NCI-H526 treated with DMSO at 0.1 percent for 48 hours (cell line): Measurements from ENCODE around the gene OR2V2.

Source experiments
- DNase-seq: peaks from one replicate; lab custom pipeline; 2025; lab: John Stamatoyannopoulos, UW

Gene OR2V2

DNA sequence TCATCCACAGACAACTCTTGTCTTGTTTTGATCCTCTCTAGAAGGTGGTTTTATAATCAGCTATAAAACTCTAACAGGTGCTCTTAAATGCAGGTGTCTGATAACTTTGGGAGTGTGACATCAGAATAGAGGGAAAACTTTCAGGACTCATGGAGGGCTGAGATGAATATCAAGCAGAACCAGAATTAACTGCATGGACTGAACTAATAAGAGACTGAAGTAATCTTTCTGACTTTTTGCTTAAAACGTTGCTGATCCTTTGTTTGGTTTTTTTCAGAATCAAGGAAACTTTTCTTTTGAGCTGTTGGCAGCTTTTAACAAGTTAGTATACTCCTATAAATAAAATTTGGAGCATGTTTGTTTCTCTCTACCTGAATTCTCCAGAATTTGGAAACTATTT, 2.3 kb upstream of the OR2V2 start:
- no peak for DNase-seq

DNA sequence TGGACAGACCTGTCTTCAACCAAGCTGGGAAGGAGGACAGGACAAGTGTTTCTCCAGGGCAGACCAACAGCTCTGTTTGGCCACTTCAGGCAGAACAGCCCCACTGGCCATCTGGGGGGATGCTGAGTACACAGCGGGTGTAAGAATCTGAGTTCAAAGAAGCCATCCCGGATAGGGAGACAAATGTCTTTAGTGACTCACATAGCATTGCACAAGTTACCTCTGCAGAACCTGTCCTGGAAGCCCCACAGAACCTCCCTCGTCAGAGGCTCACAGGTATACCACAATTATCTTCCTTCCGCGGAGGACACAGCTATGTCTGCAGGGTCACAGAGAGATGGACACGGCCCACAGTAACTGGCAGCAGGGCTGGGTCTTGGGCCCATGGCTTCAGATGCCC, 2.0 kb downstream of the OR2V2 start:
- DNase-seq = no peak

DNA sequence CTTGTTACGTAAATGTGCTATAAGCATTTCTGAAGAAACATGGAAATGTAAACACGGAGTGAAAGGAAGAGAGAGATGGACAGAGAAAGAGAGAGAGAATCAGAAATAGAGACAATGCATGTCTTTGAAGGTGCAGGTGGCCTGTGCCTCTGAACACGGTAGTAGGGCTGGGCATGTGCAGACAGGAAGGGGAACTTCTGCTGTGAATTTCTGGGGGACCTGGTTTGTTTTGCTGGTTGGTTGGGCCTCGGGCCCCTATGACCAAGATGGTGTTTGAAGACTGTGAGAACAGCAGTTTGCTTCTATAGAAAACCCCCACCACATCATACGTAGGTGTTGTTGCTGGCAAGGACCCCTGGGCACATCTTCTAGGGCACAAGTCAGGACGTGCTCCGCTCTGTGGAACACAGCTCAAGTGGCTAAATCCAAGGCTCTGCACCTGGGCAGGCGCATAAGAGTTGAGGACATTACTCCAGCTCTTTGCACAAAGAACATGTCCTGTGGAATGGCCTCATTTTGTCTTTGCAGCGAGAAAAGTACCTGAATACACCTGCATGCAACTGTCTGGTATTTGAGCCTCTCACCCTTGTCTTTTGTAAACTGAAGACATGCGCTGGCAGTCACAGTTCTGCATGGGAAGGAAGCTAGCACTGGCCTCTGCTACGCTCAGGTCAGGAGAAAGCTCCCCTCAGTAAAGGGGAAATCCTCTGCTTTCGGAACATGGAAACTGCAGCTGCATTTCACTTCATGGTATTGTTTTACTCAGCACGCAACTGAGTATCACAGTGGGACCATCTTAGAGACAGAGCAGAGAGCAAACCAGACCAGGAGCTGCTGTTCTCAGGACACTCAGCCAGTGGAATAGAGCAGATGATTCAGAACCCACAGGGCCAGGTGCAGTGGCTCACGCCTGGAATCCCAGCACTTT, 2.7 kb downstream of the OR2V2 start:
- DNase-seq = no peak

DNA sequence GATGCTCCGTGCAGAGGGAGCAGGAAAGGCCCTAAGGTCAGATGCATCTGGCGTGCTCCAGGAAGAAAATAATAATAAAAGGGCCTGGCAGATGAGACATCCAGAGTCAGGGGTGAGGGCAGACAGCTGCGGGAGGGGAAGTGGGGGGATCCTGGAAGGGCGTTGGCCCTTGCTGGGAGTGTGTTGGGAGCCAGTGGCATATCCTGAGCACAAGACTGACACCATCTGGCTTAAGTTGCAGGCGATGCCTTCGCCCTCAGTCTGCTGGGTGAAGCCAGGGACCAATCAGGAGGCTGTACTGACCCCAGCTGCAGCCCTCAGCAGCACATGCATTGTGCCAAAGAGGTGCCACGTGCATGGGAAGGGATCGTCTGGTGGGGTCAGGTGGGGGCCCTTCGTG, 3.8 kb downstream of the OR2V2 start:
- DNase-seq = no peak

DNA sequence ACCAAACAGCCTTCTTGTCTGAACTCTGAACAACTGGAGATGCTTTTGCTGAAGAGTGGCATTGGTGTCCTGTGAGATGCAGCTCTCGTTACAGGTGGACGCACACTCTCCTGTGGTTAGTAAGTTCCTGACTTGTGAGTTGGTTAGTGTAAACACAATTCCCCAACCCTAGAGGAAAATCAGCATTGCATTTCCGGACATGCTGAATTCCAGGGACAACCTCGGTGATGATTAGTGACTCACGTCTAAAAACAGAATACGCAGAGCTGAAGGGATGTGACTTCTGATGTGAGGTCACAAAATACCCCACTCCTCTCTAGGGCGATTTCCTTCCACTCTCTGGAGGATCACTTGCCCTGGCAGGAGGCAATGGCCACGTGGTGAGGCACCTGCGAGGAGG, 5.0 kb downstream of the OR2V2 start:
- DNase-seq = no peak

DNA sequence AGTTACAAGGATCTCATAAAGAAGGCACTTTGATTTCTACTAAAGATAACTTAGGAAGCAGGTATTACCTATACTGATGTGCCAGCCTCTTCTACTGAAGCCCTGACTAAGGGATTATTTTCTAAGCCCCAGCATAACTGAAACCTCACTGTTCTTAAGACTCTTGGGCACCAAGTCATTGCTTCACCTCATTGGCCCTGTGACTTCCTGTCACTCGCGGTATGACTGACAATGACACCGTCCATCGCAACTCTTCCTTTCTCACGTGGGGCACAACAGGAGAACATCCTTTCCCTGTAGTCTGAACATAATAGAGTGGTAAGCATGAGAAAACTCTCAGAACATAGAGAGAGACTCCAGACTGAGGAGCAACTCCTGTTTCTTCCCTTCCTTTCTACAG, 6.4 kb downstream of the OR2V2 start:
- DNase-seq = no peak

DNA sequence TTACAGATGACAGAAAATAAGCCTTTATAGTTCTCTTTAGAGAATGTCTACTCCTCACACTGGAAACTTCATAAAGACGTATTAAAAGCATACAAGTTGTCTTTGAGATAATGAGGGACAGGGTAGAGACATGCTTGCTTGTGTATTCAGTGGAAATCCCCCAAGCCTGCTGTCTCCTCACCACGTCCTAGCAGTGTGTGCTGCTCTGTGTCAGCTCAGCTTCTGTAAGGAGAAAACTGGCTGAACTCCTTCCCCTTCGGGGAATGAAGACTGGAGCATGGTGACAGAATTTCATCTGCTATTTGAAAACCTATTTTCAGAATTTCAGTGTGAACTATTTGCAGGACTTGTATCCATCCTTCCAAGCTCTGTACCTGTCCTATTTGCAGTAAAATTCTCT, 9.4 kb downstream of the OR2V2 start:
- DNase-seq = no peak

DNA sequence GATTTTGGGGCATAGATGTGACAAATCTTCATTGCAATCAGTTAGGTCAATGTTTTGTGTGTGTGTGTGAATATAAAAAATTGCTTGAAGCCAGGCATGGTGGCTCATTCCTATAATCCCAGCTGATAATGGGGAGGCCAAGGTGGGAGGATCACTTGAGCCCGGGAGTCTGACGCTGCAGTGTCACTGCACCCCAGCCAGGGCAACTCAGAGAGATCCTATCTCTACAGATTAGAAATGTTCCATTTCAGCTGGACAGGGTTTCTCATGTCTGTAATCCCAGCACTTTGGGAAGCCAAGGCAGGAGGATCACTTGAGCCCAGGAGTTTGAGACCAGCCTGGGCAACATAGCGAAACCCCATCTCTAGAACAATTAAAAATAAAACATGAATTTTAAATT, 11.5 kb downstream of the OR2V2 start:
- DNase-seq = no peak

DNA sequence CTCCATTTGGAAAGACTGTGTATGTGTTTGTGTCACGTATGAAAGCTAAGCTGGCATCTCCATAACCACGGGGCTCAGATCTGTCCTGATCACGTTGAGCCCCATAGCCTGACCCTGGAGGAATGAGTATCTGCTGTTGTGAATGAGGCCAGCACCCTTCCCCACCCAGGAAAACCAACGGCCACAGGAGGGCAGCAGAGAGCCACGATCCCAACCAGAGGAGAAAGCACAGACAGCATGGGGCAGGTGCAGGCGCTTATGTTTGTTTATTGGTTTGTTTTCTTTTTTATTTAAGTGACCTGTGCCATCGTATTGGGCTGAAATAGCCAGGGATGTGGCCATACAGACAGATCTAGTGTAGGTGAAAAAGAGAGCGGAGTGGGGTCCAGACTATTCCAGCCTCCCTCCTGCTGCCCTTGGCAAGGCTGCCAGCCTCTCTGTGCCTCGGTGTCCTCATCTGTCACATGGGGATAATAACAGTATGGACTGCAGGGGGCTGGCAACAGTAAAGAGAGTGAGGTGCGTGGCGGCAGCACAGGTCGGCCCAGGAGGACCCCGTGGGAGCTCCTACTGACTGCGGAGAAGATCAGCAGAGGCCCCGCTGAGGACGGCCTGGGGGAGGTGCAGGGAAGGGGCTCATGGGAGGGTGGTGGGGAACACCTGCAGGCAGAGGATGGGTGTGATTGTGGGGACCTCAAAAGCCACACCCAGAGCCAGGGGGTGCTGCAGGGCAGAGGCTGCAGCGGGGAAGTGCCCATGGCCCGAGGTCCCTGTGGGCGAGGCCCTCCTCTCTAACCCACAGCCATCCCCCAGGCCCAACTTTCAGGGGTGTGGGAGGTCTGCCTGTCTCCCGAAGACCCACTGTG, 12.1 kb downstream of the OR2V2 start:
- DNase-seq = peak; percentile 34

DNA sequence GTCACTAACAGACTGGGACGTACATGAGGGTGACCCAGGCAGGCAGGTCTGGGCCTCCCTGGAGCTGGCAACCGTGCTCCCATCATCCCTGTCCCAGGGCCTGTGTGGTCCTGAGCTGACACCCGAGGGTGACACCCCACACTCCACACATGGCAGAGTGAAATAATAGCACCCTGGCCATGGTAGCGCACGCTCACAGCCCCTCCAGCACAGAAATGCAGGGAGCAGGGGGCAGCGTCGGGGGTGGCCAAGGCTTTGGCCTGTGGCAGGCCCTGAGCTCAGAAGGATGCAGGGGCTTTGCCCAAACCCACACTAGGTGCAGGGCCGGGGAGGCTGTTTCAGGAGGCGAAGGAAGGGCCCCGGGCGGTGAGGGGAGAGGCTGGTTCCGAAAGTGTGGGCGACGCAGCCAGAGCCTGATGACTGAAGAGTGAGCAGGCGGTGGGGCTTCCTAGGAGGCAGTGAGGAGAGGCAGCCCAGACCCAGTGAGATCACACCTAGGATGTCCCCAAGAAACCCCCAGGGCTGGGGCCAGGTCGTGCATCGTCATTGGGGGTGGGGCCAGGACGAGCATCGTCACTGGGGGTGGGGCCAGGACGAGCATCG, 12.9 kb downstream of the OR2V2 start:
- DNase-seq = no peak

DNA sequence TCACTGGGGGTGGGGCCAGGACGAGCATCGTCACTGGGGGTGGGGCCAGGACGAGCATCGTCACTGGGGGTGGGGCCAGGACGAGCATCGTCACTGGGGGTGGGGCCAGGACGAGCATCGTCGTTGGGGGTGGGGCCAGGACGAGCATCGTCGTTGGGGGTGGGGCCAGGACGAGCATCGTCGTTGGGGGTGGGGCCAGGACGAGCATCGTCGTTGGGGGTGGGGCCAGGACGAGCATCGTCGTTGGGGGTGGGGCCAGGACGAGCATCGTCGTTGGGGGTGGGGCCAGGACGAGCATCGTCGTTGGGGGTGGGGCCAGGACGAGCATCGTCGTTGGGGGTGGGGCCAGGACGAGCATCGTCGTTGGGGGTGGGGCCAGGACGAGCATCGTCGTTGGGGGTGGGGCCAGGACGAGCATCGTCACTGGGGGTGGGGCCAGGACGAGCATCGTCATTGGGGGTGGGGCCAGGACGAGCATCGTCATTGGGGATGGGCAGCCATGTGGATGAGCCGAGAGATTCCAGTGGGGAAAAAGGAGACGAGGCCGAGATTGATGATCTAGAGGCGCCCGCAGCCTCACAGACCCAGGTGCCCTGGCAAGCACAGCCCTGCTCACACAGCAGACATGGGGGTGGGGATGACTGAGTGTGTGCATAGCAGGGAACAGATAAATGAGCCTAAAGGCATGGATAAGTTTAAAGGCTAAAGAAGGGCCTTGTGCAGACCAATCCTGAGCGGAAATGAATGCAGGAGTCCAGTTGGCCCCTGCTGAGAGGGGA, 13.6 kb downstream of the OR2V2 start:
- DNase-seq = peak; percentile 19

DNA sequence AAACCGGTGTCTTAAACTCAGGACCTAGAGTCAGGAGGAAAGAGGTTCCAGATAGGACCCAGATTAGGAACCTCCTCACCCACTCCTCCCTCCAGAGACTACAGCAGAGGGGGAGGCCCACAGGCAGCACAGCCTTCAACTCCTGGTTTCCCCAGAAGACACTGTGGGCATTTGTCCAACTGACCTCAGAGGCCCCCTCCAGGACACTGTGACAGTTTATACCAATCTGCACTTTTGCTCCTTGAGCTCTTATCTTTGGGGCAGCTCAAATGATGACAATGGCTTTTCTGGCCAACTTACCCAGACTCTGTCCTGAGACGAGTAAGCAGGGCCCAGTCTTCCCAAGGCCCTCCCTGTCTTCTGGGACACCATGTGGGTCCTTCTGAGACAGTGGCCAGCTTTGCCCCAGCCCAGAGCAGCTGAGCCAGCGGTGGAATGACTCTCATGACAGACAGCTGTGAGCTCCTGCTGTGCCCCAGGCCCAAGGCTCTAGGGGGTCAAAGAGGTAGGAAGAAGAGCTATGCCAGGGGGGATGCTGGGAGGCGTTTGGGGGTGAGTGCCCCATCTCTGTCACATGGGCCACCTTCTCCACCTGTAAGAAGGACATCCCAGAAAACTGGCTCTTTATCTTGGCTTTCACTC, 14.3 kb downstream of the OR2V2 start:
- no peak for DNase-seq

DNA sequence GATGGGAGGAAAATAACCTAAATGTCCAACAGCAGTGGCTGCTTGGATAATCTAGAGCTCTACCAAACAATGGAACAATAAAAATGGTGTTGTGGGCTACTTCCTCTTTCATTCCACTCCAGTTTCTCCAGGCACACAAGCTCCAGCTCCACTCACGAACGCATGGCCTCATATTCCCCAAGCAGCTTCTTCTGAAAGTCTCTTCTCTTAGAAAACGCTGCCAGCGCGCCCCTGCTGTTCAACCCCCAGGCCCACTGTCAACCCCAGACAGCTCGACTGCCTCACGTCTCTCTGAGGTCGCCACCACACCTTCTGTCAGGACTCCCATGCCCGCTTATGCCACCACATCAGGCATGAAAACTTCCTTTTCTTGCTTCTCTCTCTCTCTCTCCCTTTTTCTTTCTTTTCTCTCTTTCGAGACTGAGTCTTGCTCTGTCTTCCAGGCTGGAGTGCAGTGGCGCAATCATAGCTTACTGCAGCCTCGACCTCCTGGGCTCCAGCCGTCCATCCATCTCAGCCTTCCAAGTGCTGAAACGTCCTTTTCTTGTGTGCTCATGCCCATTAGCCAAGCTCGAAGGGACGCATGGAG, 16.2 kb downstream of the OR2V2 start:
- DNase-seq = no peak

DNA sequence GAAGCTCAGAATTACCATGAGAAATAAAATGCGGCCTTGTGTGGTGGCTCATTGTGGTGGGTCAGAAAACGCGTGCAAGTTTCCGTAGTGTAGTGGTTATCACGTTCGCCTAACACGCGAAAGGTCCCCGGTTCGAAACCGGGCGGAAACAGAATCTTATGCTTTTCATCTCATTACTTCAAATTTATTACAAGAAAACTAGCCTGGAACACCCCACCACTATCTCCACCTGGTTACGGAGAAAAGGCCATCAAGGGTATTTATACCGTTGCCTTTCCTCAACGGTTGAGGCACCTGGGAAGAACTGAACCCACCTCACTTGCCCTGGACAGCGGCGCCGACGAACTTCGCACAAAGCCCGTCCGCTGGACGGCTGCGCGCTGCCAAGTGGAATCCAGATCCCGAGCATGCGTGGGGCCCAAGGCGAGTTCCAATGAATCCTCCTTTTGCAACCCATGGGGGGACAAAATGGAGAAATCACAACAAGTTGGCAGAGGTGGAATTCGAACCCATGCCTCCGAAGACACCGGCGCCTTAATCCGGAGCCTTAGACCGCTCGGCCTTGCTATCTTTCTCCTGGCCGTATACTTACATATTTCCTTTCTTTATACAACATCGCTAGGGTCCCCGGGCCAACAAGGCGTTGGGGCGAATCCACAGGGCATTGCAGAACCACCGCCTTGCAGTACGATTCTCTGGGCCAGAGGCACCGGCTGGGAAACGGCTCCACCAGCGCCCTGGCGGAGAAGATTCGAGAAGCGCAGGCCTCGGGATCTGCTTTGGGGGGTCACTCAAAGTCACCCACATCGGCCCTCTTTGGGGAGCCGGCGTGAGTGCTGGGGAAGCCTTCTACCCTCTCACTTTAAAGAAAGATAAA, 16.9 kb downstream of the OR2V2 start:
- no peak for DNase-seq

DNA sequence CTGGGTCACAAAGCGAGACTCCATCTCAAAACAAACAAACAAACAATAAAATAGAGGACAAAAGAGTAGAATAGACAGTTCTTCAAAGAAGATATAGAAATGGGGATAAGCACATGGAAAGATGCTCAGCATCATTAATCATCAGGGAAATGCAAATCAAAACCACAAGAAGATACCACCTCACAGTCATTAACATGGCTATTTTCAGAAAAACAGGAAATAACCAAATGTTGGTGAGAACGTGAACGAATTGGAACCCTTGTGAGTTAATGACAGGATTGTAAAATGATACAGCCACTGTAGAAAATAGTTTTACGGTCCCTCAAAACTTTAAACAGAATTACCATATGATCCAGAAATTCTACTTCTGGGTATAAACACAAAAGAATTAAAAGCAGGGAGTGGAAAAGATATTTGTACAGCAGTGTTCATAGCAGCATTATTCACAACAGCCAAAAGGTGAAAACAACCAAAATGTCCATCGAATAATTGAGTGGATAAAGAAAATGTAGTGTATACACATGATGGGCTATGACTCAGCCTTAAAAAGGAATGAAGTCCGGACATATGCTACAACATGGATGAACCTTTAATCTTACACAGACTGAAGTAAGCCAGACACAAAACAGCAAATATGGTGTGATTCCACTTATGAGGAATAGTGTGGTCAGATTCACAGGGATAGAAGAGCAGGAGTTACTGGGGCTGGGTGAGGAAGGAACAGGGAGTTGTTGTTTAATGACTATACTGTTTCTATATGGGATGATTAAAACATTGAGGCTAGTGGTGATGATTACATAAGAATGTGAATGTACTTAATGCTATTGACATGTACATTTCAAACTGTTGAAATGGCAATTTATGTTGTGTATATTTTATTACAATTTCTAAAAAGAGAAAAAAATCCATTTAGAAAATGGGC, 19.7 kb downstream of the OR2V2 start:
- DNase-seq = no peak

DNA sequence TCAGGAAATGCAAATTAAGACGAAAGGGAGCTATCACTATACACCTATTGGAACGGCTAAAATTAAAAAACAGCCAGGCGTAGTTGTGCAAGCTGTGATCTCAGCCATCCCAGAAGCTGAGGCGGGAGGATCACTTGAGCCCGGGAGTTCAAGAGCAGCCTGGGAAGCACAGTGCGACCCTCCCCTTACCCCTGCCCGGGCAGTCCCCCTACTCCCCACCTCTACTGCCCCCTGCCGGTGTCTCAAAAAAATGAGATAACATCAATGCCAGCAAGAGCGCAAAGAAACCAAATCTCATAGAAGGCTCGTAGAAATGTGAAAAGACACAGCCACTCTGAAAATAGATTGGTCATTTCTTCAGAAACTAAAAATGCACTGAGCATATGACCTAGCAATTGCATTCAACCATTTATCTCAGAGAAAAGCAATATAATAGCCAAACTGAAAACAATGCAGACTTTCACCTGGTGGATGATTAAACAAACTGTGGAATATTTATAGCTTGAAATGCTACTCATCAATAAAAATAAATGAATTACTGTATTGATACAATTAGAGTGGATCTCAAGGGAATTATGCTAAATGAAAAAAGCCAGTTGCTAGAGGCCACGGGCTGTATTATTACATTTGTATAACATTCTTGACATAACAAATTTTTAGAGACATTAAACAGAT, 20.6 kb downstream of the OR2V2 start:
- peak; percentile 52 for DNase-seq

DNA sequence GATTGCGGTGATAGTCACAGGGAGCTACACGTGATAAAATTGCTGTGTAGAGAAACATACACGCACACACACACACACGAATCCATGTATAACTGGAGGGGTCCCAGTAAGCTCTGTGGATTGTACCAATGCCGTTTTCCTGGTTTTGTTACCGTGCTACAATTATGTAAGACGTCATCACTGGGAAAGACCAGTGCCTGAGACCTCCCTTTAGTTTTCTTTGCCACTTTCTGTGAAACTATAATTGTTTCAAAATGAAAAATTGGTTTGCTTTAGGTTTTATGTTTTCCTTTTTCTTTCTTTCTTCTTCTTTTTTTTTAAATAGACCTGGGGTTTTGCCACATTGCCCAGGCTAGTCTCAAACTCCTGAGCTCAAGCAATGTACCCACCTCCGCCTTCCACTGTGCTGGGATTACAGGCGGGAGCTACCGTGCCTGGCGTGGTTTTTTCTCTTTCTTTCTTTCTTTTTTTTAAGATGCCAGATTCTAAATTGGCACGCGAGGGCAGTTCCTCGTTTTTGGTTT, 21.3 kb downstream of the OR2V2 start:
- no peak for DNase-seq
